IPS-11a (cell line): Measurements from ENCODE around the gene EPB41L4B.
"Not testable (repeated sequence)": the region's sequence is repeated elsewhere in the genome, so short reads cannot be mapped to it uniquely, and the experiment has no call there.

Experiments used
- H3K4me3 ChIP-seq: one replicate; pipeline ENCODE4 v1.5.1; 2013; ENCODE audit warnings: low read depth, low read length, control low read depth

EPB41L4B gene

DNA sequence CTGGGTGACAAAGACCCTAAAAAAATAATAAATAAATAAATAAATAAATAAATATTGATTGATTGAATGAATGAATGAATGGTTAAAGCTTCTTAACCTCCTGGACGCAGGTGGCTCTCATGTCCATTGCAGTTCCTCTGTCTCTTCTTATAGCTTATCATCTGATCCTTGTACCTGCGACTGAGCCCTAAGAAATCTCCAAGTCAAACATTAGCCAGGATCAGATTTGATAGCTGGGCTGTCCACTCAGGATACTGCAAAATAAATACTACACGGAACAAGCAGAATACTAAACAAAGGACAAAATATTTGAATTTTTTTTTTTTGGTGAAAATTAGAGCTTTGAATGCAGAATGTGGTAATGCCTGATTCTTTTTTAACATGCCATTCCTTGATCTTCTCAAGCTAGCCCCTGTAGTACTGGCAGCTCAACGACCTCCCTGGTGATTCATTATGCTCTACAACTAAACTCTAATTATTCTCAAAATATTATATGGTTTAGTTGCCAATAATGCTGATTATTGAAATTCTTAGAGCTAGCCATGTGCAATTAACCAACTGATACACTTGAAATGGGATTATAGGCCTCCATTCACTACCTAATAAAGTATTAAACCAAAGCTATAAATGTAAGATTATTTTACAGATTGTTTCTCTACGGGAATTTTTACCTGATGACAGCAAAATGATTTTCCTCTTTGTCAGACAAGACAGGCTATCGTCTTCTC is 191.2 kb downstream of the EPB41L4B start:
- no peak overlapping the region for H3K4me3 ChIP-seq

- H3K4me3 ChIP-seq: not testable (repeated sequence)
Observed at GRCh38 chr9:109126671-109127070, 194.2 kb downstream of the EPB41L4B start.

DNA sequence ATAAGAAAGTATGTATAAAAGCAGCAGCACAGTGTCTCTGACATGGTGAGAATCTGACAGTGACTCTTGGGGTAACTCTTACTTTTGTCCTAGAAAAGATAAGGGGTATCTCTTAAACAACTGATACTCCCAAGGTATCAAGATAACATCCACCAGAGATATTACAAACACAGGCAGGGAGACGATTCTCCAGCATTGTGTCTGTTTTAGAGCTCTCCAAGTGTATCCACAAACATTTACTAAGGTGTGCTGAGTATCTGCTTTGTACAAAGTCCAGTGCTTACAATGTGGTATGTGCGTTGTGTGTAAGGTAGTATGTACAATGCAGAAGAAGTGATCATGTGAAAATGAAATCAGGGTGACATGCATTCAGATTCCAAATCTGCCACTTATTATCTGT is 196.7 kb downstream of the EPB41L4B start:
- H3K4me3 ChIP-seq: no peak overlapping the region

DNA sequence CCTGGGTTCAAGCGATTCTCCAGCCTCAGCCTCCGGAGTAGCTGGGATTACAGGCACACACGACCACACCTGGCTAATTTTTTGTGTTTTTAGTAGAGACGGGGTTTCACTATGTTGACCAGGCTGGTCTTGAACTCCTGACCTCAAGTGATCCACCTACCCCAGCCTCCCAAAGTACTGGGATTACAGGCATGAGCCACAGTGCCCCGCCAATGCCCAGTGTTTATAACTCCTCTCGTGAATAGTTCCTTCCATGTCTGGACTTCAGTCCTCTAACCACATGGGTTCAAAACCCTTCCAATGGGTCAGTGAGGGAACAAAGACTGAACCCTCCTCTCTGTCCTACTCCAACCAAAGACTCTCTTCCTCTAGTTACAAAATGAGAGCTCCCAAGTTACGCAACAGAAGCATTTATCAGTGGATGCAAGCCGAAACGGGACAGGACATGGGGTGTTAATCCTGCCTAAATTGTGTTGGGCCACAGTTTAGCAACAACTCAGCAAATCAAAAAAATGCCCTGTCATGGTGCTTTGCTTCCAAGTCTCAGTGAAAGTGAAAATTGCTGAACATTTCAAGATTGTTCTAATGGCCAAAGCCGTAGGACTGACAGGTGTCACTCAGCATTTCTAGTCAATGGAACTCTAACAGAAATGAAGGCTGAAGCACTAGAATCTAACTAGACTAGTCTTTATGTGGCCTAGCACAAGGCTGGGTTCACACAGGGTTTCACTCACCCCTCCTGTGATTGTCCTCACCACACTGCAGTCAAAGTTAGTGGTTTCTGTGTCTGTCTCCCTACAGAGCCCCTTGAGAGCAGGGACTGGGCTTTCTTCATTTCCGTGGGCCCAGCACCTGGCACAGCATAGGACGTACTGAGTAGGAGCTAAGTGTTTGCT is 197.9 kb downstream of the EPB41L4B start:
- H3K4me3 ChIP-seq: no peak overlapping the region
